DND-41 (cell line): ENCODE results near the gene TBPL2.
A peak's percentile ranks its signal among the peaks of the same experiment; 100 is the strongest.

Experiments
- ATAC-seq: fragments of 200-7000 bp; cut with Tn5 transposase; 3 replicates; pipeline ENCODE4 v1.9.1; 2021; ENCODE audit warnings: low read depth; ENCODE audit not compliant: insufficient read depth
- DNase-seq: peaks from one replicate; pipeline ENCODE4 v3.0.0-alpha.2; 2020
- H2AFZ ChIP-seq: 2 replicates; pipeline ENCODE4 v1.6.0; 2012; ENCODE audit warnings: low read depth, low read length
- H3K27ac ChIP-seq: 2 replicates; pipeline ENCODE4 v1.5.1; 2012; ENCODE audit warnings: low read length, inconsistent platforms
- H3K27me3 ChIP-seq: fragments of 200-600 bp; sonication (generic); 2 replicates; pipeline ENCODE4 v1.6.0; 2012; ENCODE audit warnings: low read length, mild to moderate bottlenecking, inconsistent platforms; ENCODE audit not compliant: insufficient read depth, poor library complexity
- H3K36me3 ChIP-seq: 2 replicates; pipeline ENCODE4 v1.5.1; 2012; ENCODE audit warnings: low read length, inconsistent platforms; ENCODE audit not compliant: insufficient read depth
- H3K4me1 ChIP-seq: 2 replicates; pipeline ENCODE4 v1.5.1; 2012; ENCODE audit warnings: mild to moderate bottlenecking, low read length; ENCODE audit not compliant: insufficient read depth
- H3K4me2 ChIP-seq: 2 replicates; pipeline ENCODE4 v1.6.0; 2012; ENCODE audit warnings: mild to moderate bottlenecking, moderate library complexity, low read length, inconsistent platforms; ENCODE audit not compliant: insufficient read depth
- H3K4me3 ChIP-seq, 2 experiments: fragments of 200-600 bp in 1 of 2; shearing (Covaris generic) in 1 of 2; 2 replicates each; pipeline ENCODE4 v1.5.1; 2012 to 2016; ENCODE audit warnings: inconsistent platforms in 2 of 2, low read length in 2 of 2, mild to moderate bottlenecking in 2 of 2, low read depth in 1 of 2, moderate library complexity in 1 of 2
- H3K79me2 ChIP-seq: 2 replicates; pipeline ENCODE4 v1.6.0; 2012; ENCODE audit warnings: low read length, inconsistent platforms; ENCODE audit not compliant: insufficient read depth
- H3K9ac ChIP-seq: 2 replicates; pipeline ENCODE4 v1.6.0; 2012; ENCODE audit warnings: low read depth, mild to moderate bottlenecking, inconsistent platforms, low read length, moderate library complexity
- H3K9me3 ChIP-seq: 2 replicates; pipeline ENCODE4 v1.5.1; 2012; ENCODE audit warnings: low read length, moderate library complexity, mild to moderate bottlenecking, inconsistent platforms; ENCODE audit not compliant: insufficient read depth, severe bottlenecking
- H4K20me1 ChIP-seq: 2 replicates; pipeline ENCODE4 v1.6.0; 2012; ENCODE audit warnings: low read length; ENCODE audit not compliant: insufficient read depth
- EZH2 ChIP-seq: IDR thresholded peaks from 3 replicates; pipeline ENCODE4 v1.6.1; 2012; ENCODE audit warnings: borderline replicate concordance, low read depth, mild to moderate bottlenecking, moderate library complexity, low read length, inconsistent platforms; ENCODE audit not compliant: severe bottlenecking
- TF ChIP-seq, protein P1 (sequence below): IDR thresholded peaks from 2 replicates; pipeline ENCODE4 v1.5.1; 2012; ENCODE audit warnings: borderline replicate concordance, low read length, moderate library complexity, mild to moderate bottlenecking; ENCODE audit not compliant: poor library complexity, severe bottlenecking; ENCODE audit errors: extremely low read depth

TBPL2 gene

DNA sequence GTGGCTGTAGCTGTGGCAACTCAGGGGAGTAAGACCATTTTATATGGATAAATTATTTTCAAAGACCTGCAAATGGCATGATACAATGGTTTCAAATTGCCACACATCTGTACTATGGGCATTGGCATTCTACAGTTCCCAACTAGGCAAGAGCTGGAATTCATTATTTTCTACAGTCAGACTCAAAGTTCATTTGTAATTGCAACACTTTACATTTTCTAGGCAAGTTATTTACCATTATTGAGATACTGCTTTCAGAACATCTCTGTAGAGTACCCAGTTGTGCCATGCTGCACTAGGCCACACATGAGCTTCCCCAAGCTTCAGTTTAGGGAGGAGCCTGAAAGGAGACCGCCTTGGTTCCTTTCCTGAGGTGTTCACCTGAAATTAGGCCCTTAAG, 20.8 kb downstream of the TBPL2 start:
- peaks cover 3% of the 10 kb centered on the region for H3K27me3 ChIP-seq
- H4K20me1 ChIP-seq = no peaks in the 10 kb centered on the region
- ATAC-seq (no peak), DNase-seq (no peak)
- H3K4me2 ChIP-seq = no peak overlapping the region
- no peaks in the 10 kb centered on the region for H3K9me3 ChIP-seq
- H2AFZ ChIP-seq = no peak overlapping the region
- no peak overlapping the region for H3K9ac ChIP-seq
- H3K4me1 ChIP-seq = no peaks in the 10 kb centered on the region
- no peaks in the 10 kb centered on the region for H3K36me3 ChIP-seq
- no peak overlapping the region for H3K4me3 ChIP-seq
- no peak overlapping the region for H3K27ac ChIP-seq
- TF ChIP-seq EZH2 = no peak
- TF ChIP-seq, protein P1, sequence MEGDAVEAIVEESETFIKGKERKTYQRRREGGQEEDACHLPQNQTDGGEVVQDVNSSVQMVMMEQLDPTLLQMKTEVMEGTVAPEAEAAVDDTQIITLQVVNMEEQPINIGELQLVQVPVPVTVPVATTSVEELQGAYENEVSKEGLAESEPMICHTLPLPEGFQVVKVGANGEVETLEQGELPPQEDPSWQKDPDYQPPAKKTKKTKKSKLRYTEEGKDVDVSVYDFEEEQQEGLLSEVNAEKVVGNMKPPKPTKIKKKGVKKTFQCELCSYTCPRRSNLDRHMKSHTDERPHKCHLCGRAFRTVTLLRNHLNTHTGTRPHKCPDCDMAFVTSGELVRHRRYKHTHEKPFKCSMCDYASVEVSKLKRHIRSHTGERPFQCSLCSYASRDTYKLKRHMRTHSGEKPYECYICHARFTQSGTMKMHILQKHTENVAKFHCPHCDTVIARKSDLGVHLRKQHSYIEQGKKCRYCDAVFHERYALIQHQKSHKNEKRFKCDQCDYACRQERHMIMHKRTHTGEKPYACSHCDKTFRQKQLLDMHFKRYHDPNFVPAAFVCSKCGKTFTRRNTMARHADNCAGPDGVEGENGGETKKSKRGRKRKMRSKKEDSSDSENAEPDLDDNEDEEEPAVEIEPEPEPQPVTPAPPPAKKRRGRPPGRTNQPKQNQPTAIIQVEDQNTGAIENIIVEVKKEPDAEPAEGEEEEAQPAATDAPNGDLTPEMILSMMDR = no peak
- H3K79me2 ChIP-seq = no peaks in the 10 kb centered on the region

DNA sequence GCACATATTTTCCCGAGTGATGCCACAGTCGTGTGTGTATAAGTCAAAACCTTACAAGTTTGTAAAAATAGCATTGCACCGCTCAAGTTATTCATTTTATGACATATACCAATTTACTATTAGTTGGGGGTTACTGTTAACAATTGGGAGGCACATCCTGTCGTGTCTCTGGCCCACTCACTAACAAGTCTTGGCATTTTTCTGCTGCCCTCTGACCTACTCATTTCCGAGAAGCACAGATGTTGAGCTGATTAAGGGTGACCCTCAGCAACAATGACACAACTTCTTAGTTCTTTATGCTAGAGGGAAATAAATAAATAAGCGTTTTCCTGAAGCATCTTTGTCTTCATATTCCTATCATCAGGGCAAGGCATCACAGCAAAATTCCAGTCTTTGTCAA, 22.0 kb downstream of the TBPL2 start:
- no peaks in the 10 kb centered on the region for H3K36me3 ChIP-seq

DNA sequence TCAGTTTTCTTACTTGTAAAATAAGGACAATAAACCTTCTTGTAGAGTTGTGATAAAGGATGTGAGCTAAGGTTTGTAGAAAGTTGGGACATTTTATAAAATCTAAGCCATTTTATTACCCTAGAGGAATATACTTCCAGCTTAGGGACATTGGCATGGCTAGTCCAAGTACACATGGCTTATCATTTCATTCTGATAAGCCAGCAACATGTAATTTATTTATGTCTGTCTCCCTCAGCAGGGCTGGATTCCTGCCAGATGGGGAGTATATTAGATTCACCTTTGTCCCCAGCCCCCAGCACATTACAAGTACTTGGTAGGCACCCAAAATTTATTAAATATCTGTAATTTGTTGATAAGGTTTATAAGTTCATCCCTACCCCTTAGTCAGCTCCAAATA, 22.5 kb downstream of the TBPL2 start:
- Histone ChIP-seq H3K36me3 (no peaks in the 10 kb centered on the region), H3K27ac (no peak overlapping the region), H3K27me3 (peaks cover 2% of the 10 kb centered on the region), H3K79me2 (no peaks in the 10 kb centered on the region), H3K9ac (no peak overlapping the region), H3K4me1 (no peaks in the 10 kb centered on the region), H2AFZ (no peak overlapping the region), H3K9me3 (no peaks in the 10 kb centered on the region), H3K4me3 (no peak overlapping the region), H3K4me2 (no peak overlapping the region), H4K20me1 (no peaks in the 10 kb centered on the region)
- no peak for TF ChIP-seq EZH2
- TF ChIP-seq, protein P1 = no peak
- ATAC-seq (no peak), DNase-seq (no peak)

More for the DNA sequence above, 22.0 kb downstream of the TBPL2 start:
- Histone ChIP-seq H3K79me2 (no peaks in the 10 kb centered on the region), H3K4me1 (no peaks in the 10 kb centered on the region), H2AFZ (no peak overlapping the region), H3K9ac (no peak overlapping the region), H3K4me2 (no peak overlapping the region), H4K20me1 (no peaks in the 10 kb centered on the region), H3K27me3 (peaks cover 2% of the 10 kb centered on the region), H3K4me3 (no peak overlapping the region), H3K27ac (no peak overlapping the region), H3K9me3 (no peaks in the 10 kb centered on the region)
- ATAC-seq (no peak), DNase-seq (no peak)
- TF ChIP-seq, protein P1 = no peak
- TF ChIP-seq EZH2 = no peak

DNA sequence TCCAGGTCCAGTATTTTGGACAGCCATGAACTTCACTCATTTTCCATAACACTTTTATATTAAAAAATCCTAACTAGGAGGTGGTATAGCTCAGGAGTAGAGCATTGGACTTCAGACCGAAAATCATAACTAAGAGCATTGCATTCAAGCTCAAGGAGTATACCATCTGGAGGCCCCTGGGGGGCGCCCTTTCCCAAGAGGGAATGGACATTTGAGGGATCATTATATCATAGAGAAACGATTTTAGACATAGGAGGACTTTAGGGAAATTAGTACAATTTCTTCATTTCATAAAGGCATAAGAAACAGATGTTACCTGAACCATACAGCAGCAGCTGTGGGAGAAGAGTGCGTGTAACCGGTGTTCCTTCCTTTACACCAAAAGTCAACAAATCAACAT, 23.6 kb downstream of the TBPL2 start:
- Histone ChIP-seq H3K79me2 (no peaks in the 10 kb centered on the region), H3K4me3 (no peak overlapping the region), H3K9ac (no peak overlapping the region), H4K20me1 (no peaks in the 10 kb centered on the region), H3K27ac (no peak overlapping the region), H3K36me3 (no peaks in the 10 kb centered on the region), H2AFZ (no peak overlapping the region), H3K4me1 (peaks cover 7% of the 10 kb centered on the region), H3K4me2 (no peak overlapping the region), H3K9me3 (no peaks in the 10 kb centered on the region), H3K27me3 (peaks cover 2% of the 10 kb centered on the region)
- DNase-seq (no peak), ATAC-seq (no peak)
- no peak for TF ChIP-seq EZH2
- TF ChIP-seq, protein P1 = peak; percentile 56
